ENCODE data around the gene SURF2. TPM values are rescaled to one million over a fixed set of nuclear protein-coding genes. Genes with fewer than 3 reads are reported as not detected.

The SURF2 gene
- total and polyA plus RNA-seq, 2 donors (not counting 3 experiments of a cell fraction or from before 2014, with no cell fraction given) = 10.6 to 14.2 TPM

DNA sequence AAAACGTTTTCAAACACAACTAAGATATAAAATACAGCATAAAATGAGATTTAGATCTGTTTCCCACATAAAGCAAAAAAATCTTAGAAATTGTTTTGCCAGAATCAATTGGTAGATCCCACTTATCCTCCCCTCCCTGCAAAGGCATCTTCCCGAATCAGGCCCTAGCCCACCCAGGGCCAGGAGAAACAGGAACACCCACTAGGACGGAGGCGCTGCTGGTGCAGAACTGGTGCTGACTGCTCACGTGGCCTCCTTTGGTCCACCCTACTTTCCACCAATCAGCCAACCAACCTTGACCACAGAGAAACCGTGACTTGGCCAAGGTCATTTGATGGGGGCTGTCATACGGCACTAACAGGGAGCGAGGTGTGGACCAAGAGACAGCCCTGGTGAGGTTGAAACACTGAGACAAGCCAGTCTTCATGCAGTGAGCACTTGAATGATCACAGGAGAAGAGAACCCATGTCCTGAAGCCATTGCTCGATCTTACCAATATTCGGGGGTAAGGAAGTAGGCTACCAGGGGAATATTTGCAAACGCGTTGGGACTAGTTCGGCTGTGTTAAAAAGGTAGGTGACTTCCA lies 5.2 kb downstream of the SURF2 start:
- dilution Hi-C loops (cut with MboI; ENCODE audit: extremely low pct_ligation_motif_present, low sequenced_read_pairs) = no loop called here
- no TSS peak for BruUV-seq (replicated peaks)
- Histone ChIP-seq H3K36me3 (ENCODE audit: control insufficient read depth in 2 of 2, extremely low read depth in 1 of 2, insufficient read depth in 2 of 2, low read length in 2 of 2) (peaks cover 31 to 54% of the 10 kb centered on the region in 2 experiments), H3K27me3 (ENCODE audit: control insufficient read depth in 2 of 2, insufficient read depth in 2 of 2, low read length in 2 of 2) (no peaks in the 10 kb centered on the region), H3K79me2 (ENCODE audit: control insufficient read depth, insufficient read depth, low read length) (peaks cover 18% of the 10 kb centered on the region), H3K9ac (replicated peaks; ENCODE audit: extremely low read depth, insufficient read depth, low read length) (no peak overlapping the region), H3K4me3 (replicated peaks in 1 of 3; ENCODE audit: insufficient read depth in 1 of 3, low read depth in 1 of 3, low read length in 3 of 3) (no peak overlapping the region), H4K20me1 (replicated peaks; ENCODE audit: control insufficient read depth, extremely low read depth, insufficient read depth, low read length) (no peaks in the 10 kb centered on the region), H3K27ac (ENCODE audit: insufficient read depth, low read depth, low read length) (no peak overlapping the region), H2AFZ (ENCODE audit: low read depth, low read length) (no peak overlapping the region), H3K4me2 (ENCODE audit: insufficient read depth, low read length) (no peak overlapping the region), H3K9me1 (replicated peaks; ENCODE audit: control insufficient read depth, extremely low read depth, insufficient read depth, low read length) (no peaks in the 10 kb centered on the region), H3K4me1 (ENCODE audit: control insufficient read depth, extremely low read depth, insufficient read depth, low read length) (peaks cover 6% of the 10 kb centered on the region), H3K9me3 (replicated peaks; ENCODE audit: control insufficient read depth, insufficient read depth, low read length) (no peaks in the 10 kb centered on the region)
- intact Hi-C loops (cut with micrococcal nuclease) = no loop called here
- no peak for FAIRE-seq
- no peak for TF ChIP-seq MYC (IDR thresholded peaks at IDR 0.05; ENCODE audit: low read depth, low read length)
- TF ChIP-seq, protein P1, sequence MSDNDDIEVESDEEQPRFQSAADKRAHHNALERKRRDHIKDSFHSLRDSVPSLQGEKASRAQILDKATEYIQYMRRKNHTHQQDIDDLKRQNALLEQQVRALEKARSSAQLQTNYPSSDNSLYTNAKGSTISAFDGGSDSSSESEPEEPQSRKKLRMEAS (IDR thresholded peaks at IDR 0.05; ENCODE audit: insufficient read depth, insufficient read length) = no peak
- TF ChIP-seq, protein P2, sequence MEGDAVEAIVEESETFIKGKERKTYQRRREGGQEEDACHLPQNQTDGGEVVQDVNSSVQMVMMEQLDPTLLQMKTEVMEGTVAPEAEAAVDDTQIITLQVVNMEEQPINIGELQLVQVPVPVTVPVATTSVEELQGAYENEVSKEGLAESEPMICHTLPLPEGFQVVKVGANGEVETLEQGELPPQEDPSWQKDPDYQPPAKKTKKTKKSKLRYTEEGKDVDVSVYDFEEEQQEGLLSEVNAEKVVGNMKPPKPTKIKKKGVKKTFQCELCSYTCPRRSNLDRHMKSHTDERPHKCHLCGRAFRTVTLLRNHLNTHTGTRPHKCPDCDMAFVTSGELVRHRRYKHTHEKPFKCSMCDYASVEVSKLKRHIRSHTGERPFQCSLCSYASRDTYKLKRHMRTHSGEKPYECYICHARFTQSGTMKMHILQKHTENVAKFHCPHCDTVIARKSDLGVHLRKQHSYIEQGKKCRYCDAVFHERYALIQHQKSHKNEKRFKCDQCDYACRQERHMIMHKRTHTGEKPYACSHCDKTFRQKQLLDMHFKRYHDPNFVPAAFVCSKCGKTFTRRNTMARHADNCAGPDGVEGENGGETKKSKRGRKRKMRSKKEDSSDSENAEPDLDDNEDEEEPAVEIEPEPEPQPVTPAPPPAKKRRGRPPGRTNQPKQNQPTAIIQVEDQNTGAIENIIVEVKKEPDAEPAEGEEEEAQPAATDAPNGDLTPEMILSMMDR (IDR thresholded peaks at IDR 0.05; ENCODE audit: extremely low read depth in 1 of 2, insufficient read depth in 1 of 2, low read depth in 1 of 2, low read length in 2 of 2) = no peak
- TF ChIP-seq POLR2A (IDR thresholded peaks at IDR 0.05; ENCODE audit: low read depth, low read length) = no peak
- TF ChIP-seq FOS (IDR thresholded peaks at IDR 0.05; ENCODE audit: borderline replicate concordance, insufficient read depth, low read length) = no peak
- no peak for TF ChIP-seq JUN (IDR thresholded peaks at IDR 0.05; ENCODE audit: borderline replicate concordance, insufficient read depth, insufficient read length, low read depth)
- no peak for TF ChIP-seq GATA2 (IDR thresholded peaks at IDR 0.05; ENCODE audit: insufficient read depth, insufficient read length, low read depth, low read length)
- TF ChIP-seq EZH2 (IDR thresholded peaks at IDR 0.05; ENCODE audit: borderline replicate concordance, low read depth, low read length, severe bottlenecking) = no peak
- TF ChIP-seq POLR2AphosphoS5 (IDR thresholded peaks at IDR 0.05; ENCODE audit: insufficient read depth, low read depth, low read length) = no peak
- ChIA-PET CTCF (no interaction called here), POLR2A (no interaction called here)
- DNase-seq (ENCODE audit: low read depth, low spot score) = no peak
